ENCODE data around the gene MRPL38. TPM values are rescaled to one million over a fixed set of nuclear protein-coding genes. Genes with fewer than 3 reads are reported as not detected.
A peak's percentile ranks its signal among the peaks of the same experiment; 100 is the strongest.
"Not testable (repeated sequence)": the region's sequence is repeated elsewhere in the genome, so short reads cannot be mapped to it uniquely, and the experiment has no call there.

The MRPL38 gene
- total RNA-seq, 3 donors from 2014 or later (not counting 1 experiment from before 2014, with no cell fraction given) = 68.6 to 110 (median 96.7) TPM

DNA sequence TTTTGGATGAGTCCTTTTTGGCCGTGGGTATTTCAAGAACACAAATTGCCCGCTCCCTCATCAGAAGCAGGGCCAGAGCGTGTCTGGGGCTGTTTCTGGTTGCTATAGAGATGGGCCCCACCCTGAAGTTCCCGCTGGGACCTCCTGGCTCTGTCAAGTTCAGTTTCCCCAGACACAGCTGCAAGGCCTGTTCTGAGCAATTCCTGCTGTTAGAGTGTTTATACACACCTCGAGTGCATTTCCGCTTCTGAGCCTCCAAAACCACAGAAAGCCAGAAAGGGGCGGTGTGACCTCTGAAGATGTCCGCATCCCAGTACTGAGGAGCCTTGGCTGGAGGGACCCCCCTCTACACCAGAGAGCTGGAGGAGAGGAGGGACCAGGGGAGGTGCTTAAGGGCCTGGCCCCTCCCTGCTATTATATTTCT is 40.2 kb downstream of the MRPL38 start:
- DNase-seq = peak; percentile 49 to 74
- Histone ChIP-seq H3K4me3 (ENCODE audit: low read length) (no peak overlapping the region), H3K27me3 (ENCODE audit: control insufficient read depth, insufficient read depth, low read length) (no peaks in the 10 kb centered on the region), H3K4me1 (ENCODE audit: control insufficient read depth, insufficient read depth, low read length) (peaks cover 32% of the 10 kb centered on the region), H3K36me3 (ENCODE audit: control insufficient read depth, insufficient read depth, low read length) (no peaks in the 10 kb centered on the region), H3K9me3 (ENCODE audit: control insufficient read depth, insufficient read depth, low read length) (no peaks in the 10 kb centered on the region), H3K27ac (ENCODE audit: low read length) (peak overlapping the region; percentile 84)
- H3K27me3 Mint-ChIP-seq (ENCODE audit: low read depth in 2 of 2) = no peaks in the 10 kb centered on the region
- H3K4me3 Mint-ChIP-seq = peak overlapping the region; percentile 80
- intact Hi-C loops (cut with micrococcal nuclease) = loop anchor here (1.0 kb wide), 1 partner anchor 9 kb away; the partner anchor contains the start of gene WBP2
- H3K4me1 Mint-ChIP-seq = peaks cover 16 to 18% of the 10 kb centered on the region in 2 donors
- peak; percentile 73 to 83 (median 73) for ATAC-seq
- H3K9me3 Mint-ChIP-seq = no peaks in the 10 kb centered on the region
- WGBS (ENCODE audit: insufficient coverage) = 4% methylated on average over 8 of the region's 8 CpGs
- no peaks in the 10 kb centered on the region for H3K36me3 Mint-ChIP-seq
- H3K27ac Mint-ChIP-seq = peak overlapping the region; percentile 83 to 93
- TF ChIP-seq, protein P1, sequence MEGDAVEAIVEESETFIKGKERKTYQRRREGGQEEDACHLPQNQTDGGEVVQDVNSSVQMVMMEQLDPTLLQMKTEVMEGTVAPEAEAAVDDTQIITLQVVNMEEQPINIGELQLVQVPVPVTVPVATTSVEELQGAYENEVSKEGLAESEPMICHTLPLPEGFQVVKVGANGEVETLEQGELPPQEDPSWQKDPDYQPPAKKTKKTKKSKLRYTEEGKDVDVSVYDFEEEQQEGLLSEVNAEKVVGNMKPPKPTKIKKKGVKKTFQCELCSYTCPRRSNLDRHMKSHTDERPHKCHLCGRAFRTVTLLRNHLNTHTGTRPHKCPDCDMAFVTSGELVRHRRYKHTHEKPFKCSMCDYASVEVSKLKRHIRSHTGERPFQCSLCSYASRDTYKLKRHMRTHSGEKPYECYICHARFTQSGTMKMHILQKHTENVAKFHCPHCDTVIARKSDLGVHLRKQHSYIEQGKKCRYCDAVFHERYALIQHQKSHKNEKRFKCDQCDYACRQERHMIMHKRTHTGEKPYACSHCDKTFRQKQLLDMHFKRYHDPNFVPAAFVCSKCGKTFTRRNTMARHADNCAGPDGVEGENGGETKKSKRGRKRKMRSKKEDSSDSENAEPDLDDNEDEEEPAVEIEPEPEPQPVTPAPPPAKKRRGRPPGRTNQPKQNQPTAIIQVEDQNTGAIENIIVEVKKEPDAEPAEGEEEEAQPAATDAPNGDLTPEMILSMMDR (IDR thresholded peaks at IDR 0.05) = no peak

DNA sequence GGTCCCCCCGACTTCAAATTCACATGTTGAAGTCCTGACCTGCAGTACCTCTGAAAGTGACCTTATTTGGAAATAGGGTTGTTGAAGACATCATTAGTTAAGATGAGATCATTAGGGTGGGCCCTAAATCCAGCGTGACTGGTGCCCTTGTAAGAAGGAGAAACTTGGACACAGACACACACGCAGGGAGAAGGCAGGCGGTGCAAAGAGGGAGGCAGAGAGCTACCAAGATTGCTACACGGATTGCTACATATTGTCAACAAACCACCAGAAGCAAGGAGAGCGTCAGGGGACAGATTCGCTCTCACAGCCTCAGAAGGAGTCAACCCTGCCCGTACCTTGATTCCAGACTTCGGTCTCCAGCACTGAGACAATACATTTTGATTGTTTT is 42.8 kb downstream of the MRPL38 start:
- Mint-ChIP-seq H3K27ac (no peak overlapping the region), H3K4me1 (peaks cover 16 to 33% of the 10 kb centered on the region in 2 donors), H3K36me3 (no peaks in the 10 kb centered on the region), H3K4me3 (no peak overlapping the region), H3K9me3 (no peaks in the 10 kb centered on the region), H3K27me3 (ENCODE audit: low read depth in 2 of 2) (no peaks in the 10 kb centered on the region)
- no peak overlapping the region for H3K27ac ChIP-seq (ENCODE audit: low read length)
- TF ChIP-seq, protein P1 (IDR thresholded peaks at IDR 0.05) = no peak
- H3K36me3 ChIP-seq (ENCODE audit: control insufficient read depth, insufficient read depth, low read length) = no peaks in the 10 kb centered on the region
- H3K27me3 ChIP-seq (ENCODE audit: control insufficient read depth, insufficient read depth, low read length) = no peaks in the 10 kb centered on the region
- no peak overlapping the region for H3K4me3 ChIP-seq (ENCODE audit: low read length)
- DNase-seq (no peak), ATAC-seq (no peak)
- intact Hi-C loops (cut with micrococcal nuclease) = no loop called here
- 95% methylated on average over 9 of the region's 9 CpGs for WGBS (ENCODE audit: insufficient coverage)
- no peaks in the 10 kb centered on the region for H3K9me3 ChIP-seq (ENCODE audit: control insufficient read depth, insufficient read depth, low read length)
- peaks cover 51% of the 10 kb centered on the region for H3K4me1 ChIP-seq (ENCODE audit: control insufficient read depth, insufficient read depth, low read length)

DNA sequence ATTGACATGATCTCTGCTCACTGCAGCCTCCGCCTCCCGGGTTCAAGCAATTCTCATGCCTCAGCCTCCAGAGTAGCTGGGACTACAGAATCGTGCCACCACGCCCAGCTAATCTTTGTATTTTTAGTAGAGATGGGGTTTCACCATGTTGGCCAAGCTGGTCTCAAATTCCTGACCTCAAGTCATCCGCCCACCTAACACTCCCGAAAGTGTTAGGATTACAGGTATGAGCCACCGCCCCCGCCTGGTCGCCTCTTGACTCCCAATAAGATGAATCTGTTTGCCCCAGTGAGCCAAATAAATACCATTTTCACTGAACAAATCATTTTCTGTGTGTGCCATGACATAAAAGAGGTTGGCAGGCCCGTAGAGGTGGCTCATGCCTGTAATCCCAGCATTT is 45.3 kb downstream of the MRPL38 start:
- Histone ChIP-seq H3K27ac (ENCODE audit: low read length) (peak overlapping the region; percentile 67), H3K4me1 (ENCODE audit: control insufficient read depth, insufficient read depth, low read length) (peaks cover 52% of the 10 kb centered on the region)
- H3K9me3 Mint-ChIP-seq; H3K27me3 Mint-ChIP-seq (ENCODE audit: low read depth in 2 of 2); intact Hi-C loops (cut with micrococcal nuclease); DNase-seq; H3K9me3 ChIP-seq (ENCODE audit: control insufficient read depth, insufficient read depth, low read length); H3K36me3 ChIP-seq (ENCODE audit: control insufficient read depth, insufficient read depth, low read length); H3K4me3 ChIP-seq (ENCODE audit: low read length); H3K4me3 Mint-ChIP-seq; ATAC-seq; H3K27me3 ChIP-seq (ENCODE audit: control insufficient read depth, insufficient read depth, low read length); H3K36me3 Mint-ChIP-seq: not testable (repeated sequence)
- Mint-ChIP-seq H3K4me1 (peaks cover 11 to 27% of the 10 kb centered on the region in 2 donors), H3K27ac (peak overlapping the region in 1 of 2 donors; percentile 70)
- WGBS (ENCODE audit: insufficient coverage) = 94% methylated on average over 10 of the region's 10 CpGs

DNA sequence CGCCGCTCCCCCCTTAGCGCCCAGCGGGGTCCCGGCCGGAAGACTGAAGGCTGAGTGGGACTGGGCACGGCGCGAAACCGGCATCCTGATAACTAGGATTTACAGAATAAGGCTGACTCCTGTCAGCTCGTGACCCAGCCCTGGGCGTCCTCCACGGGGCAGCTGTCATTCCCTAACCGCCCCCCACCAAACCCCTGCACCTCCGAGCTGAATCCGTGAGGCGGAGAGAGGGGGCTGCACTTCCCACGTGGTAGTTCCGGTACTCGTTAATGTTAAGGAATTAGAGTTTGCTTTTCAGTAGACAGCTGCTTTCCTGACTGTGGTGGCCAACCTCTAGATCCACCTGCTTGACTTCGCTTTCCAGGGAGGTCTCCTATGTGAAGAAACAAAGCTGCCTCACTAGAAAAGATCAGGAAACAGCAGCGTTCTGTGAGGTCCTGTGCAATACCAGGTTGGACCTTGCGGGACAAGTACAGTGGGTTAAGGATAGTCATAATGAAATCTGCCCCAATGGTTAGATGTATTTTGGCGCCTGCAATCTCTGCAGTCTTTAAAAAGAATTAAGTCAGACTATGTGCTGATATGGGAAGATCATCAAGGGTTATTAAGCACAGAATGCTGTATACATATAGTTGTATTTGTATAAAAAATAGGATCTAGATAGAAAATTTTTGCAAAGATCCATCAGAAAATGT is 48.5 kb downstream of the MRPL38 start:
- Histone ChIP-seq H3K4me3 (ENCODE audit: low read length) (peak overlapping the region; percentile 96), H3K27ac (ENCODE audit: low read length) (peak overlapping the region; percentile 96), H3K36me3 (ENCODE audit: control insufficient read depth, insufficient read depth, low read length) (peaks cover 4% of the 10 kb centered on the region), H3K9me3 (ENCODE audit: control insufficient read depth, insufficient read depth, low read length) (no peaks in the 10 kb centered on the region), H3K4me1 (ENCODE audit: control insufficient read depth, insufficient read depth, low read length) (peaks cover 45% of the 10 kb centered on the region), H3K27me3 (ENCODE audit: control insufficient read depth, insufficient read depth, low read length) (no peaks in the 10 kb centered on the region)
- H3K36me3 Mint-ChIP-seq = no peaks in the 10 kb centered on the region
- no peaks in the 10 kb centered on the region for H3K27me3 Mint-ChIP-seq (ENCODE audit: low read depth in 2 of 2)
- DNase-seq (no peak), ATAC-seq (peak in 1 of 3 donors; percentile 14)
- TF ChIP-seq, protein P1 (IDR thresholded peaks at IDR 0.05) = no peak
- H3K4me3 Mint-ChIP-seq = no peak overlapping the region
- H3K9me3 Mint-ChIP-seq = no peaks in the 10 kb centered on the region
- H3K27ac Mint-ChIP-seq = no peak overlapping the region
- WGBS (ENCODE audit: insufficient coverage) = 1% methylated on average over 24 of the region's 24 CpGs
- intact Hi-C loops (cut with micrococcal nuclease) = no loop called here
- peaks cover 7 to 27% of the 10 kb centered on the region in 2 donors for H3K4me1 Mint-ChIP-seq
